HepG2 (cell line): ENCODE data around the gene IL12B. TPM values are rescaled to one million over a fixed set of nuclear protein-coding genes. Genes with fewer than 3 reads are reported as not detected.
"Not testable (repeated sequence)": the region's sequence is repeated elsewhere in the genome, so short reads cannot be mapped to it uniquely, and the experiment has no call there.

Experiments
- ATAC-seq: fragments of 200-7000 bp; cut with Tn5 transposase; 3 replicates; pipeline ENCODE4 v1.9.1; 2020; ENCODE audit warnings: mild to moderate bottlenecking, moderate library complexity
- BruUV-seq: library from RNA; stranded (reverse); fragments of 400-500 nt; replicated peaks from 2 replicates; lab custom pipeline; 2021; lab: Mats Ljungman, UMichigan
- CTCF ChIA-PET: fragments of 300-600 bp; formaldehyde crosslinking; extraction: SDS; loops from one replicate; lab custom pipeline; 2021; ENCODE audit warnings: low total read pairs, inconsistent platforms, low intra/inter-chr PET ratio; lab: Yijun Ruan, JAX
- POLR2A ChIA-PET: fragments of 350-600 bp; sonication (Branson Sonifier 250); formaldehyde crosslinking; loops from one replicate; lab custom pipeline; 2020; ENCODE audit warnings: antibody characterized with exemption, inconsistent platforms; lab: Yijun Ruan, JAX
- DNase-seq: peaks from one replicate; pipeline ENCODE4 v3.0.0-alpha.2; 2015; ENCODE audit warnings: low spot score
- FAIRE-seq: peaks from 3 replicates; lab custom pipeline; 2011; peaks lifted over from hg19 to GRCh38; lab: Jason Lieb, UNC
- H2AFZ ChIP-seq: one replicate; pipeline ENCODE4 v1.6.1; 2011; ENCODE audit warnings: low read length, inconsistent platforms
- H3K27ac ChIP-seq: fragments of 300-600 bp; 3 replicates; pipeline ENCODE4 v1.8.0; 2011; ENCODE audit warnings: mixed run types, mild to moderate bottlenecking, mixed read lengths, low read length, inconsistent platforms; ENCODE audit not compliant: insufficient read depth; ENCODE audit errors: extremely low read length
- H3K27me3 ChIP-seq, 2 experiments: fragments of 200-600 bp in 1 of 2; 2 replicates in 1 of 2; 3 replicates in 1 of 2; pipeline versions ENCODE4 v1.6.0 to v1.8.0; 2011; ENCODE audit warnings: low read length in 2 of 2, mild to moderate bottlenecking in 2 of 2, moderate library complexity in 2 of 2, inconsistent platforms in 1 of 2; ENCODE audit not compliant: insufficient read depth in 2 of 2, control insufficient read depth in 1 of 2
- H3K36me3 ChIP-seq, 2 experiments: fragments of 200-600 bp in 1 of 2; replicated peaks in 1 of 2; 2 replicates in 1 of 2; 3 replicates in 1 of 2; pipeline versions ENCODE4 v1.5.1 to v1.8.0; 2011; ENCODE audit warnings: low read length in 2 of 2, inconsistent platforms in 1 of 2; ENCODE audit not compliant: insufficient read depth in 2 of 2, control insufficient read depth in 1 of 2
- H3K4me1 ChIP-seq: 2 replicates; pipeline ENCODE4 v1.5.1; 2012; ENCODE audit warnings: low read length, inconsistent platforms; ENCODE audit not compliant: insufficient read depth
- H3K4me2 ChIP-seq: 2 replicates; pipeline ENCODE4 v1.6.0; 2011; ENCODE audit warnings: low read depth, low read length, inconsistent platforms
- H3K4me3 ChIP-seq, 3 experiments: fragments of 200-600 bp in 1 of 3; sonication (generic), shearing (Covaris generic) in 1 of 3; replicated peaks in 1 of 3; 2 replicates each; pipeline ENCODE4 v1.5.1; 2011 to 2016; ENCODE audit warnings: low read length in 3 of 3, inconsistent platforms in 2 of 3, low read depth in 2 of 3, mild to moderate bottlenecking in 2 of 3, control low read depth in 1 of 3, mixed read lengths in 1 of 3; ENCODE audit not compliant: insufficient read depth in 1 of 3
- H3K79me2 ChIP-seq: one replicate; pipeline ENCODE4 v1.6.1; 2011; ENCODE audit warnings: low read length, inconsistent platforms; ENCODE audit not compliant: insufficient read depth
- H3K9ac ChIP-seq: 2 replicates; pipeline ENCODE4 v1.6.0; 2011; ENCODE audit warnings: mild to moderate bottlenecking, low read depth, low read length, inconsistent platforms; ENCODE audit not compliant: insufficient read depth
- H3K9me3 ChIP-seq: 2 replicates; pipeline ENCODE4 v1.5.1; 2012; ENCODE audit warnings: mild to moderate bottlenecking, low read length
- H4K20me1 ChIP-seq: 2 replicates; pipeline ENCODE4 v1.6.0; 2011; ENCODE audit warnings: inconsistent platforms, mild to moderate bottlenecking, low read length, moderate library complexity; ENCODE audit not compliant: insufficient read depth
- DBP ChIP-seq: sonication (generic); formaldehyde crosslinking; IDR thresholded peaks from 2 replicates; pipeline ENCODE4 v1.4.0; 2020; ENCODE audit warnings: missing genetic modification reagents; ENCODE audit errors: not compliant biosample characterization
- HMG20A ChIP-seq: IDR thresholded peaks from 2 replicates; pipeline ENCODE4 v1.6.1; 2016; ENCODE audit warnings: borderline replicate concordance
- HMGXB3 ChIP-seq: sonication (generic); formaldehyde crosslinking; IDR thresholded peaks from 2 replicates; pipeline ENCODE4 v1.4.0; 2020; ENCODE audit warnings: missing genetic modification reagents, borderline replicate concordance
- HNF1A ChIP-seq, 2 experiments: sonication (generic) in 1 of 2; formaldehyde crosslinking in 1 of 2; IDR thresholded peaks; 2 replicates each; pipeline versions ENCODE4 v1.4.0 to v1.6.1; 2016 to 2020; ENCODE audit warnings: borderline replicate concordance in 1 of 2, low read depth in 1 of 2, mild to moderate bottlenecking in 1 of 2, missing genetic modification reagents in 1 of 2
- HNRNPL ChIP-seq: fragments of 200-400 bp; formaldehyde crosslinking; IDR thresholded peaks from 2 replicates; pipeline ENCODE4 v1.6.1; 2017; ENCODE audit warnings: mild to moderate bottlenecking, low read depth, low read length
- HOXD1 ChIP-seq: sonication (generic); formaldehyde crosslinking; IDR thresholded peaks from 2 replicates; pipeline ENCODE4 v1.5.0; 2020; ENCODE audit warnings: missing genetic modification reagents
- JDP2 ChIP-seq: sonication (generic); formaldehyde crosslinking; IDR thresholded peaks from 2 replicates; pipeline ENCODE4 v1.8.1; 2022; ENCODE audit warnings: missing genetic modification reagents, borderline replicate concordance
- NFIB ChIP-seq: sonication (generic); formaldehyde crosslinking; IDR thresholded peaks from 2 replicates; pipeline ENCODE4 v1.9.0; 2021; ENCODE audit warnings: missing genetic modification reagents, mild to moderate bottlenecking, borderline replicate concordance
- PAX8 ChIP-seq: sonication (generic); formaldehyde crosslinking; IDR thresholded peaks from 2 replicates; pipeline ENCODE4 v1.8.0; 2022; ENCODE audit warnings: mild to moderate bottlenecking, missing genetic modification reagents, borderline replicate concordance
- ZNF382 ChIP-seq: sonication (generic); formaldehyde crosslinking; IDR thresholded peaks from 2 replicates; pipeline ENCODE4 v1.5.0; 2020; ENCODE audit warnings: missing genetic modification reagents, mild to moderate bottlenecking, borderline replicate concordance
- ZNF468 ChIP-seq: sonication (generic); formaldehyde crosslinking; IDR thresholded peaks from 2 replicates; pipeline ENCODE4 v1.8.0; 2022; ENCODE audit warnings: mild to moderate bottlenecking, moderate library complexity, missing genetic modification reagents
- ZSCAN9 ChIP-seq: IDR thresholded peaks from 2 replicates; pipeline ENCODE4 v1.6.1; 2016; ENCODE audit warnings: borderline replicate concordance
- WGBS: methylation state at CpG from one replicate; pipeline ENCODE4 v1.1.6; 2017; ENCODE audit warnings: low lambda C conversion rate; 5-methylcytosine and 5-hydroxymethylcytosine counted together
- in situ Hi-C: cut with HindIII; loops from 2 replicates; pipeline ENCODE4 v1.10.0; 2017; ENCODE audit warnings: low pct_unique_long_range_greater_than_20kb; ENCODE audit not compliant: extremely low pct_ligation_motif_present
- intact Hi-C: fragments of 100-400 bp; cut with micrococcal nuclease; formaldehyde crosslinking; loops from one replicate; pipeline ENCODE4 v1.10.0; 2022; ENCODE audit not compliant: unreplicated experiment
- polyA plus RNA-seq, 8 experiments: library from polyadenylated mRNA; depleted of rRNA in 3 of 8; stranded (reverse) in 7 of 8; unstranded in 1 of 8; fragments of >200 nt; fragmentation: Illumina TruSeq in 4 of 8; extraction: Trizol in 4 of 8; gene quantifications; 2 replicates each; pipeline versions ENCODE4 v1.2.1 to v1.2.3, GENCODE V29; 2011 to 2016; ENCODE audit warnings: low read depth in 4 of 8, missing spikeins in 1 of 8, mixed read lengths in 1 of 8; ENCODE audit not compliant: insufficient read depth in 1 of 8
- total RNA-seq, 5 experiments: library from RNA; depleted of rRNA; stranded (reverse); fragments of >200 nt; fragmentation: Illumina TruSeq; extraction: Trizol; gene quantifications; 2 replicates each; pipeline ENCODE4 v1.2.3, GENCODE V29; 2016; ENCODE audit warnings: low read depth in 1 of 5

IL12B gene
- total and polyA plus RNA-seq, 2 of the 13 experiments (the other 11 are each of a cell fraction or from before 2014, with no cell fraction given) = not detected

DNA sequence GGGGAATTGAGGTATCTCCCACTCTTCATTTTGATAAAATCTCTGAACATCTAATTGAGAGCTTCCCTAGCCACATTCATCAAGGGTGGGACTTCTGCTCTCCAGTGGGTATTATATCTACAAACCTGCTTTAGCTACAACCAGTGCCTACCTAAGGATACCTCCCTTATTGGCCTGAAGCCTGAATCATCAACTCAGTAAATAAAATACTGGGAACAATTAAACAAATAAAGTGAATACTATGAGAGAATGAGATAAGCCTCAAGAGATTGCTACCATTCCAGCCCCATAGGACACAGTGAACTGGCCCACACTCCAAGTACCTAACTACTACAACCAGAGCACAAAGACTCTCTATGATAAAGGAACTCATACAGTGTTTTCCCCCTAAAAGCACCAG, 47.4 kb upstream of the IL12B start (continued):
- TF ChIP-seq HNF1A (IDR thresholded peaks at IDR 0.05; ENCODE audit: low read depth) (no peak), HNF1A (CRISPR knock-in tag; IDR thresholded peaks at IDR 0.05; ENCODE audit: borderline replicate concordance) (no peak), DBP (CRISPR knock-in tag) (no peak), HNRNPL (no peak), HOXD1 (CRISPR knock-in tag) (no peak), HMG20A (CRISPR knock-in tag) (no peak), NFIB (no peak), PAX8 (CRISPR knock-in tag) (no peak), JDP2 (CRISPR knock-in tag) (no peak), ZSCAN9 (CRISPR knock-in tag) (no peak), ZNF382 (no peak), HMGXB3 (CRISPR knock-in tag) (no peak), ZNF468 (CRISPR knock-in tag) (no peak)

DNA sequence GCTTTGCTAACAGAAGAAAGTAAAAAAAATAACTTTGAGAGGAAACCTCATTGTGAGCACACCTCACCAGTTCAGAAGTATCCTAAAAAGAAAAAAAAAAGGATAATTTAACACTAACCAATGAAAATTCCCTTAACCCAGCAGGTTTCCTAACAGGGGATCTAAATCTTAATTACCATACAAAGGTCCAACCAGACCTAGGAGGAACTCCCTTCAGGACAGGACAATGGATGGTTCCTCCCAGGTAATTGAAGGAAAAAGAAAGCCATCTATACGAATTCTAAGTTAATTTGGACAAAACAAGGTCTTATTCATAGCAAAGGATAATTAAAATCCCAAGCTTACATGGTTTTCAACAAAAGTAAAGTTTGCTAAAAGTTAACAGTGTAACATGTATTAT, 37.6 kb upstream of the IL12B start:
- H3K4me2 ChIP-seq, FAIRE-seq, H3K4me3 ChIP-seq, H3K27ac ChIP-seq, POLR2A ChIA-PET, BruUV-seq, H3K4me1 ChIP-seq, DNase-seq, H2AFZ ChIP-seq, H4K20me1 ChIP-seq, H3K36me3 ChIP-seq, intact Hi-C loops, ATAC-seq, in situ Hi-C loops, H3K79me2 ChIP-seq, H3K9me3 ChIP-seq, H3K9ac ChIP-seq, CTCF ChIA-PET, H3K27me3 ChIP-seq: not testable (repeated sequence)
- WGBS = 0% methylated on average over 1 of the region's 1 CpG
